ENCODE measurements around the gene VPS26C. TPM values are rescaled to one million over a fixed set of nuclear protein-coding genes. Genes with fewer than 3 reads are reported as not detected.

VPS26C gene
- total and polyA plus RNA-seq, 2 of the 8 experiments (the other 6 are each of a cell fraction or from before 2014, with no cell fraction given) = 43.5 to 71.6 TPM

DNA sequence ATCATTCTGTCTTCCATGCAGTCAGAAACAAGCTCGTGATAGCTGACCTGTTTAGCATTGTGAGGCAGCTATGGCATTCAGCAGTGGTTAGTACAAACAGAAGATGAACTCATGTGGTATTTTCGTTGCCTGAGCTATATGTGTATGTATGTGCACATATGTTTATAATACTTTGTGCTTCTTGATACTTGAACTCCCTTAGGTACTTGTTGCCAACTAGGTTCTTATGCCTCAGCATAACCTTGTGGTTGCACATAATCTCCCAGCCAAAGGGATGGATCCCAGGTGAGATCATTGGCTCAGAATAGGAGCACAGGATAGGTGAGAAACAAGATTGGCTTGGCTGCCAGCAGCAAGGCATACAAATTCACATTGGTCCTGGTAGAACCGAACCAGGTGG is 86.1 kb downstream of the VPS26C start:
- H4K20me1 ChIP-seq (replicated peaks in 1 of 2; ENCODE audit: control insufficient read depth in 1 of 2, insufficient read depth in 2 of 2, low read length in 2 of 2) = peaks cover 0 to 6% of the 10 kb centered on the region in 2 experiments
- no peak overlapping the region for H2BK20ac ChIP-seq (ENCODE audit: low read length)
- no peak overlapping the region for H3K4me3 ChIP-seq (ENCODE audit: extremely low read depth in 1 of 4, insufficient read depth in 2 of 4, low read depth in 3 of 4, low read length in 4 of 4)
- no peak overlapping the region for H2BK12ac ChIP-seq (ENCODE audit: low read depth, low read length)
- no peak overlapping the region for H3K27ac ChIP-seq (ENCODE audit: low read depth, low read length)
- H3K4me2 ChIP-seq (ENCODE audit: insufficient read depth in 1 of 2, low read depth in 2 of 2, low read length in 2 of 2) = no peak overlapping the region
- H4K8ac ChIP-seq (ENCODE audit: extremely low read depth, insufficient read depth, low read length) = no peak overlapping the region
- H3K9me3 ChIP-seq (ENCODE audit: insufficient read depth in 2 of 2, low read depth in 1 of 2, low read length in 1 of 2) = no peaks in the 10 kb centered on the region
- no peak overlapping the region for H2BK5ac ChIP-seq (ENCODE audit: low read depth, low read length)
- WGBS, 2 experiments (ENCODE audit: extremely low coverage in 1 of 2, insufficient coverage in 1 of 2, insufficient read length in 1 of 2, insufficient replicate concordance in 2 of 2, low coverage in 1 of 2, low lambda C conversion rate in 2 of 2, missing lambda C conversion rate in 1 of 2) = 94% methylated on average over 3 of the region's 3 CpGs; no CpG with 5 or more reads in 1 of the 2 experiments
- POLR2A ChIA-PET (ENCODE audit: partially characterized antibody) = interaction anchor here (1.5 kb wide), 1 partner anchor 10 kb away, joined by 3 read pairs; no protein-coding TSS in a partner anchor
- H3K36me3 ChIP-seq (ENCODE audit: control insufficient read depth in 2 of 4, insufficient read depth in 4 of 4, low read length in 3 of 4) = no peaks in the 10 kb centered on the region; a peak in 1 of 8 replicates
- H3K9ac ChIP-seq (replicated peaks in 1 of 4; ENCODE audit: extremely low read depth in 1 of 4, low read depth in 3 of 4, low read length in 3 of 4) = no peak overlapping the region
- H4K5ac ChIP-seq (ENCODE audit: insufficient read length, low read depth, low read length) = no peak overlapping the region
- DNase-seq (ENCODE audit: low read depth in 1 of 2, low spot score in 2 of 2) (no peak), FAIRE-seq (no peak)
- no peak overlapping the region for H2BK120ac ChIP-seq (replicated peaks; ENCODE audit: low read depth, low read length)
- no peak overlapping the region for H3K18ac ChIP-seq (ENCODE audit: extremely low read depth, low read length)
- H3K56ac ChIP-seq (replicated peaks; ENCODE audit: insufficient read length, low read depth, low read length) = no peak overlapping the region
- CTCF ChIA-PET (ENCODE audit: partially characterized antibody) = interaction anchor here (0.6 kb wide), 1 partner anchor 46 kb away, joined by 3 read pairs; no protein-coding TSS in a partner anchor
- H3K79me2 ChIP-seq (ENCODE audit: control insufficient read depth in 1 of 2, insufficient read depth in 2 of 2, low read length in 2 of 2) = no peaks in the 10 kb centered on the region
- no peak overlapping the region for H4K91ac ChIP-seq (replicated peaks; ENCODE audit: insufficient read length, low read length)
- no peak overlapping the region for H2AK5ac ChIP-seq (ENCODE audit: low read depth, low read length)
- H3K23ac ChIP-seq (ENCODE audit: insufficient read length) = no peak overlapping the region
- no peak overlapping the region for H3K14ac ChIP-seq (ENCODE audit: insufficient read length)
- H2BK15ac ChIP-seq (ENCODE audit: low read length) = no peak overlapping the region
- no peaks in the 10 kb centered on the region; a peak in 1 of 7 replicates for H3K4me1 ChIP-seq (replicated peaks in 1 of 4; ENCODE audit: control insufficient read depth in 3 of 4, insufficient read depth in 4 of 4, low read length in 3 of 4)
- H3K27me3 ChIP-seq (replicated peaks in 1 of 4; ENCODE audit: control insufficient read depth in 3 of 4, extremely low read depth in 1 of 4, insufficient read depth in 3 of 4, low read length in 3 of 4) = no peaks in the 10 kb centered on the region
- no peak overlapping the region for H3K4ac ChIP-seq (replicated peaks; ENCODE audit: insufficient read length, low read depth, low read length)
- no peaks in the 10 kb centered on the region for H3K79me1 ChIP-seq (ENCODE audit: low read depth, low read length)
- no peak overlapping the region for H2AFZ ChIP-seq (ENCODE audit: low read length)
- H3K23me2 ChIP-seq (ENCODE audit: low read depth, low read length) = no peaks in the 10 kb centered on the region
- no peak for TF ChIP-seq FOSL1 (IDR thresholded peaks at IDR 0.05; ENCODE audit: insufficient read depth, low read depth, low read length)
- no peak for TF ChIP-seq TBP (IDR thresholded peaks at IDR 0.05; ENCODE audit: low read depth, low read length)
- no peak for TF ChIP-seq ASH2L (IDR thresholded peaks at IDR 0.05; ENCODE audit: low read length)
- TF ChIP-seq TAF1 (IDR thresholded peaks at IDR 0.05; ENCODE audit: low read depth, low read length) = no peak
- TF ChIP-seq YY1 (IDR thresholded peaks at IDR 0.05; ENCODE audit: low read depth, low read length) = no peak
- no peak for TF ChIP-seq HDAC6 (IDR thresholded peaks at IDR 0.05; ENCODE audit: low read depth, low read length)
- no peak for TF ChIP-seq CREB1 (IDR thresholded peaks at IDR 0.05)
- TF ChIP-seq RFX5 (IDR thresholded peaks at IDR 0.05; ENCODE audit: borderline replicate concordance, low read depth, low read length) = no peak
- TF ChIP-seq GABPA (IDR thresholded peaks at IDR 0.05; ENCODE audit: borderline replicate concordance, insufficient read depth, low read length) = no peak
- TF ChIP-seq CTBP2 (IDR thresholded peaks at IDR 0.05; ENCODE audit: borderline replicate concordance, insufficient read depth, insufficient read length, low read length) = no peak
- no peak for TF ChIP-seq ZNF274 (IDR thresholded peaks at IDR 0.05; ENCODE audit: borderline replicate concordance, extremely low read depth, low read length)
- TF ChIP-seq GTF2F1 (IDR thresholded peaks at IDR 0.05; ENCODE audit: borderline replicate concordance, low read depth, low read length) = no peak
- TF ChIP-seq RBBP5 (IDR thresholded peaks at IDR 0.05; ENCODE audit: borderline replicate concordance, low read depth, low read length) = no peak
- TF ChIP-seq TCF12 (IDR thresholded peaks at IDR 0.05; ENCODE audit: low read depth, low read length) = no peak
- TF ChIP-seq JUND (IDR thresholded peaks at IDR 0.05; ENCODE audit: low read length) = no peak
